Activated T-cell treated with anti-CD3 and anti-CD28 coated beads for 4 hours (primary cell): ENCODE data around the gene WFIKKN1.

Experiments
- DNase-seq: peaks from one replicate; pipeline ENCODE4 v3.0.0-alpha.2; 2020

Gene WFIKKN1, protein sequence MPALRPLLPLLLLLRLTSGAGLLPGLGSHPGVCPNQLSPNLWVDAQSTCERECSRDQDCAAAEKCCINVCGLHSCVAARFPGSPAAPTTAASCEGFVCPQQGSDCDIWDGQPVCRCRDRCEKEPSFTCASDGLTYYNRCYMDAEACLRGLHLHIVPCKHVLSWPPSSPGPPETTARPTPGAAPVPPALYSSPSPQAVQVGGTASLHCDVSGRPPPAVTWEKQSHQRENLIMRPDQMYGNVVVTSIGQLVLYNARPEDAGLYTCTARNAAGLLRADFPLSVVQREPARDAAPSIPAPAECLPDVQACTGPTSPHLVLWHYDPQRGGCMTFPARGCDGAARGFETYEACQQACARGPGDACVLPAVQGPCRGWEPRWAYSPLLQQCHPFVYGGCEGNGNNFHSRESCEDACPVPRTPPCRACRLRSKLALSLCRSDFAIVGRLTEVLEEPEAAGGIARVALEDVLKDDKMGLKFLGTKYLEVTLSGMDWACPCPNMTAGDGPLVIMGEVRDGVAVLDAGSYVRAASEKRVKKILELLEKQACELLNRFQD

DNA sequence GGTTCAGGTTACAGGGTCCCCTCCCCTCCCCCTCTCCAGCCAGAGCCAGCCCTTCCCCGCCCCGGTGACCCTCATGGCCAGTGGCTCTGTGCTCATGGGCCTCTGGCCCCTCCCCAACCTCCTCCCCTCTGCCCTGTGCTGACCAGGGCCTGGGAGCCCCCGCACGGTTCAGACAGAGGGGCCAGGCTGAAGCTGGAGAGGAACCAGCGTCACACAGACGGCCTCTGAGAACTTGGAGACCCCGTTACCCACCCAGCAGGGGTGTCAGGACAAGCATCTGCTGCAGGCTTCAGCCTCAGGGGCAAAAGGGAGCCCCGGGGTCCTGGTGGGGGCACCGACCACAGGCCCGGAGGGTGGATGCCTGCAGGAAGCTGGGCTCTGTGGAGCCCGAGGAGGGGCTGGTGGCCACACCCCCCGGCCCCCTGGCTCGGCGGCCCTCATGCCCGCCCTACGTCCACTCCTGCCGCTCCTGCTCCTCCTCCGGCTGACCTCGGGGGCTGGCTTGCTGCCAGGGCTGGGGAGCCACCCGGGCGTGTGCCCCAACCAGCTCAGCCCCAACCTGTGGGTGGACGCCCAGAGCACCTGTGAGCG lies at the start of gene WFIKKN1:
Gene WFIKKN1, plus strand, starts transcription at position 171 of the 591 bp plus-strand sequence. Its CDS starts 269 bp downstream, at position 440.
- no peak for DNase-seq

DNA sequence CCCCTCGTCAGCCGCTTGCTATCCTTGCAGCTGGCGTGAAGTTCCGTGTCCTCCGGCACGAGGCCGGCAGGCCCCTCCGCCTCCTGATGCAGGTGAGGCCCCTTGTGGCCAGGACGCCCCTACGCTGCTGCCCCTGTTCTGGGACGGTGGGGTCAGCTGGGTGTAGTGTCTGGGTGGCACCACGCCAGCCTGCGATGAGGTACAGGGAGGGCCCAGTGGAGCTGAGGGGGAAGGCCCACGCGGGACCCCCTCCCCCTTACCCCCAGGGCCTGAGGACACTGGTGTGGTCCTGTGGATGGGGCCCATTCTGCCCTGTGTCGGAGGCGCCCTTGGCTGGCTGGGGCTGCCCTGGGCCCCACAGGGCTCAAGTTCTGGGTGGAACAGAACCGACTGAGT lies 48.6 kb upstream of the WFIKKN1 start:
- DNase-seq = no peak

DNA sequence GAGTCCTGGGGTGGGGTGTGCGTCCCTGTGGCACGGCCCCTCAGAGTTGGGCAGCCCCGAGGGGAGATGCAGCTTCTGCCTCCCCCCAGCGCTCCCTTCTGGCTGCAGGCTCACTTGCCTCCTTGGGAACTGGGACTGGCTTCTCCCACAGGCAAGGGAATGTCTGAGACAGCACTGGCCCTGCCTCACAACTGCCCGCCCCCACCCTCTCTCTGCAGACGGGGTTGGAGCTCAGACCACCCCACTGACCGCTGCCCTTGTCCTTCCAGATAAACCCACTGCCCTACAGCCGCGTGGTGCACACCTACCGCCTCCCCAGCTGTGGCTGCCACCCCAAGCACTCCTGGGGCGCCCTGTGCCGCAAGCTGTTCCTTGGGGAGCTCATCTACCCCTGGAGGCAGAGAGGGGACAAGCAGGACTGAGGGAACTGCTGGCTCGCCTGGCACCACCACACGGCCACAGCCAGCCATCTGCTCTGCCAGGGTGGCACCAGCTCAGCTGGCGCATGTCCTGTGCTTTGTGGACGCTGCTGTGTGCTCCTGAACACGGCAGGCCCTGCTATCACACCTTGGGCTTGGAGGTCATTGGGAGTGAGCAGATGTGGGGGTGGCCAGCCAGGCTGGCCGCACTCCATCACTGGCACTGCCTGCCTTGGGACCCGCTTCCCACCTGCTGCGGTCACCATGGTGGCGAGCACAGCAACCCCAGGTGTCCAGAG lies 48.0 kb upstream of the WFIKKN1 start:
- DNase-seq = no peak

DNA sequence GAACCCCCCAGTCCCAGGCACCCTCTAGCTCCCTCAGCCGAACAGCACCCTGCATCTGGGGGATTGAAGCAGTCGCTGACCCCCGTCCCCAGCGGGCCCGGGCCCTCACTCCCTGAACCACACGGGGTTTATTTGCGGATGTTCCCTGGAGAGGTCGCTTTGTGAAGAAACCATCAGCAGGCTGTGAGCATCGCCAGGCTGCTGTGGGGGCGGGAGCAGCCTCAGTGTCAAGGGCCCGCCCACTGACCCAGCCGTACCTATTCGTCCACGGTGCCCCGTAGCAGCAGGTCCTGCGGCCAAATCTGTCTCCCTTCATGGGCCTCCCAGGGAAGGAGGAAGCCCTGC lies 47.3 kb upstream of the WFIKKN1 start:
- no peak for DNase-seq

DNA sequence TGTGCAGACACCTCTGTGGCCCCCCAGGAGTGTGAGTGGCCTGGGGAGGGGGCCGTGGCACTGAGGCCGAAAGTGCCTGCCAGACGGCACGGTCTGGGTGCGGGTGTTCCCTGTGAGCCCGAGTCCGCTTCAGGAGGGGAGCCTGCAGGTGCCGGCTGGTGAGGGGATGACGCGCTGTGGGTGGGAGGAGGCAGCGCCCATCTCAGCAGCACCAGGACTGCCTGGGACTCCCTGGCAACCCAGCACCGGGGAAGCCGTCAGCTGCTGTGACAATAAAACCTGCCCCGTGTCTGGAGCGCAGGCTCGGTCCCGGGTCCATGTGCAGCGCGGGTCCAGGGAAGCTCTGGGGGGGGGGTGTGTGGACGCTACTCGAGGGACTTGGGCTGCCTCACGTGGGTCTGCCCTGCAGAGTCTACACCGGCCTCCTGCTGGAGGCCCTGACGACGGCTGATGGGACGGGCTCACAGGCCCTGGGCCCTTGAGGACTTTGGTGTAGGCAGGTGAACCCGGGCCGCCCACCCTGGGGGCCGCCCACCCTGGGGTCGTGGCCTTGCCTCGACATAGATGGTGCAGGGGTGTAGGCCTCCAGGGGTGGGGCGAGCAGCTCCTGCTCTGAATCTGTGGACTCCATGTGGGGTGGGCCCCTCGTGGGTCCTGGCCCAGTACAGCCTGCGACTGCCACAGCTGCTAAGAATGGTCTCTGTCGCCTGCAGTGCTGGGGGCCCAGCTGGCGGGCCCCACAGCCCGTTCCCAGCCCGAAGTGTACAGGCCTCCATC lies 46.8 kb upstream of the WFIKKN1 start:
- no peak for DNase-seq

DNA sequence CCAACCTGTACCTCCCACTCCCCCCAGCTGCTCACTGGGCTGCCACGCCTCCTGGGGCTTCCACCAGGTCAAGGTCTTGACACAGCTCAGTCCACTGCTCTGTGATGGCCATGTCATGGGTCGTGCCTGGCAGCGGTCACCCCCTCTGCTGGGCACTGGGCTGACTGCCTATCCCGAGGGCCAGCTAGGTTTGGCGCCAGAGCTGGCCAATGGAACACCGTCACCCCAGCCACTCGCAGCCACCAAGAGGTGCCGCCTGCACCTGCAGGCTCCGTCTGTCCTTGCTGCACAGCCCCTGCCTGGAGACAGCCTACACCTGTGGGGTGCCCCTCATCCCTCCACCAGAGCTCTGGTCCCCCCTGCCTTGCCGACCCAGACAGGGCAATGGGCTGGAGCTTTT lies 45.4 kb upstream of the WFIKKN1 start:
- no peak for DNase-seq

DNA sequence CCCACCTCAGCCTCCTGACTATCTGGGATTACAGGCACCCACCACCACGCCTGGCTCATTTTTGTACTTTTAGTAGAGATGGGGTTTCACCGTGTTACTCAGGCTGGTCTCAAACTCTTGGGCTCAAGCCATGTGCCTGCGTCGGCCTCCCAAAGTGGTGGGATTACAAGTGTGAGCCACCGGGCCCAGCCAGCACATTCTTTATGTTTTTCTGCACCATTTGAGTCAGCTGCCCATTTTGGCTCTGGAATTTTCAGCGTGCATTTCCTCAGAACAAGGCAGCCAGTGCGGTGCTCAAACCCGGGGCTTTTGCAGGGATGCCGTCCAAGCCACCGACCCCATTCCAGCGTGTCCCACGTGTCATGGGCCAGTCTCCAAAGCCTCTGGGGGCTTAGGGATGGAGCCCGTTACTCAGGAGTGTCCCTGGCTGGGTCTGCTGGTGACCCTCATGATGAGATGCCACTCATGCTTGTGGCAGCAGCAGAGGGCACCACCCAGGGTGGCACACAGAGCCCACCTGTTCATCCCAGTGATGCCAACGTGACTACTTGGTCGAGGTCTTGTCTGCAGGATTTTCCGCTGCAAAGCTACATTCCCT lies 44.6 kb upstream of the WFIKKN1 start:
- DNase-seq = no peak

DNA sequence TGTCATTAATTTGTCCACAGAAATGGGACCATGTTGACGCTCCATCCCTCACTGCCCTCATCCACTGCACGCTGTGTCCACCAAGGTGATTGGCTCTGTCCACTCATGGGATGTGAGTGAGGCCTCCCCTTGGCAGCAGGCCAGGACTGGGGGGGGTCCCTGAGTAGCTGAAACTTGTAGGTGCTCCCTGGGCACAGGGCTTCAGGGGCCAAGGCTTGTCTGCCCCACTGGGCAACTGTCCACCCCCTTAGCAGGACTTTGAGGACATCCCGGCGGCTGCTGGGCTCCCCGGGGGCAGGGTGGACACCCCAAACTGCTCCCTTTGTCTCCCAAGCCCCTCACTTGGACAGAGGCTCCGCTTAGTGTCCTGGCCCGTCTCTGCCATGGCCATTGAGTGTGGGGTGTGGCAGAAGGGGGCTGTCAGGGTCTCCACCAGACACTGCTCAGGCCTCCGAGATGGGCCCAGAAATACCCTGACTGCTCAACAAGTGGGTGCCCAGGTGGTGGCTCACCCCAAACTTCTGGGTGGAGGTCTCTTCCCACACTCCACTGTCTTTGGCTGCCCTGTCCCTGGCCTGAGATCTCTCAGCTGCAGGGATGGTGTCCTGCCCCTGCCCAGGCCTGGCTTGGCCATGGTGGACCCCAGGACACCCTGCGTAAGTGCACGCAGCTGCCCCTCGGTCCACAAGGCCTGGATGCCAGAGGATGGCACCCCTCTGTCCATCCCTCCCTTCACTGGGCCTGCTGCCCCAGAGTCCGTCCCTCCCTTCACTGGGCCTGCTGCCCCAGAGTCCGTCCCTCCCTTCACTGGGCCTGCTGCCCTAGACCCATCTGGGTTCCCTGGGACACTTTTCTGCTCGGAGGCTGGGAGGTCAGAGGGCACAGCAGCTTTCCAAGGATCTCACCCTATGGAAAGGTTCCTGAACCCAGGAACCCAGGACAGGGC lies 43.9 kb upstream of the WFIKKN1 start:
- DNase-seq = no peak

DNA sequence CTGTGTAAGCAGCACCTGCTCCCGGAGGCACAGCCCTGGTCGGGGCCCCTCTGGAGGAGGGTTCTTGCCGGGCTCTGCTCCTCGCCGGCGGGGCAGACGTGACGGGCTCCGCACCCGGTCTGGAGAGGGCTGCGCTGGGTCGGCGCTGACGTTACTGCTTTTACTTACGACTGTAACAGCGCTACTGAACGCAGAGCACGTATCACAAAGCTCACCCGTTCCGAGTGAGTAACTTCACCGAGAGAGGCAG lies 42.2 kb upstream of the WFIKKN1 start:
- DNase-seq = peak; percentile 51

DNA sequence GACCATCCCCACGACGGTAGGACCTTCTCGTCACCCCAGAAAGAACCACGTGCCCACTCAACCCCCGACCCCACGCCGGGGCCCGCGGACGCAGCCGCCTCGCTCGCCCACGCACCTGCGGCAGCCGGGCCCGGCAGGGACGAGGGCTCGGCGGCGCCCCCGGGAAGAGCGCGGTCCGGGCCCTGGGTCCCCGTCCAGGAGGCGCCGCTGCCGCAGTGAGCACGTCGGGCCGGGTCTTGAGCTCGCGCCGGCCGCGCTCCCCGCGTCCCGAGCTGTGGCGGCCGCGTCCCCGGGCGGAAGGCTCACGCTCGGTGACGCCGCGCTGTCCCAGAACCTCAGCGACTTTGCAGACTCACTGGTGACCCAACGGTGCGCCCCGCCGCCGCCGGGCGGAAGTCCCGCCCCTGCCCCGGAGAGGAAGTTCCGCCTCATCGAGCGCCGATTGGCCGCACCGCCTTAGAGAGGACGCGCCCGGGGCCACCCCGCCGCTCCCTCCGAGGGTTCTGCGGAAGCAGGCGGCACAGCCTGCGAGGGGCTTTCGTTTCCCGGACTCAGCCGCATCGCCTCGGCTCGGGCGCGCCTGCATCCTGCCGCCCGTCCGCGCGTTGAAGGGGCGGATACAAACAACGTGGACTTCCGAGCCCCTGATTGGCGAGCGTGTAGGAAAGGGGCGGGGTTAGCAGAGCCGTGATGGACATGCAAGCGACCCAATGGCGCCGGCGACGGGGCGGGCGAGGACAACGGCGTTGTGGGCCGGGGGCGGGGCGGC lies 41.7 kb upstream of the WFIKKN1 start:
- peak; percentile 98 for DNase-seq

DNA sequence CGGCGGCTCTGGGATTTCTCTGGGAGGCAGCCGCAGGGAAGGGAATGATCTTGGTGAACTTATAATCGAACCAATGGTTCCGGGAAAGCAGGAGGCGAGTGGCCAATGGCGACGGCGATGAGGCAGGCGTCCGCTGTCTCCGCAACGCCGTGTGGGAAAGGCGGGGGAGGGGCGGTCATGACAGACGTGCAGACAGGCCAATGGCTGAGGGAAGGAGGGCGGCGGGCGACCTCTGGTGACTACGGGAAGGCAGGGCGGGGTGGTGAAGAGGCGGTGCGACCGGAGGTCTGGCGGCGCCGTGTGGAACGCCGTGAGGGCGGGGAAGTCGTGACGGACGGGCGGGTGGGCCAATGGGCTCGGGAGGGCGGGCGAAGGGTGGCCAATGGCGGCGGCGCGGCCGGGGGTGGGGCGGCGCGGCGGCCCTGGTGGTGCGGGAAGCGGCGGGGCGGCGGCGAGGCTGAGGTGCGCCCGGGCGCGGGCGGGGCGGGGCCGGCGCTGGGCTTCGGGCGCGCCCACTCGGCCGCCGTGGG lies 41.1 kb upstream of the WFIKKN1 start, which contains the start of gene RAB40C:
Gene RAB40C, plus strand, starts transcription at position 409 of the 530 bp plus-strand sequence. CDS start 226 bp downstream, outside the sequence.
- peak; percentile 99 for DNase-seq

DNA sequence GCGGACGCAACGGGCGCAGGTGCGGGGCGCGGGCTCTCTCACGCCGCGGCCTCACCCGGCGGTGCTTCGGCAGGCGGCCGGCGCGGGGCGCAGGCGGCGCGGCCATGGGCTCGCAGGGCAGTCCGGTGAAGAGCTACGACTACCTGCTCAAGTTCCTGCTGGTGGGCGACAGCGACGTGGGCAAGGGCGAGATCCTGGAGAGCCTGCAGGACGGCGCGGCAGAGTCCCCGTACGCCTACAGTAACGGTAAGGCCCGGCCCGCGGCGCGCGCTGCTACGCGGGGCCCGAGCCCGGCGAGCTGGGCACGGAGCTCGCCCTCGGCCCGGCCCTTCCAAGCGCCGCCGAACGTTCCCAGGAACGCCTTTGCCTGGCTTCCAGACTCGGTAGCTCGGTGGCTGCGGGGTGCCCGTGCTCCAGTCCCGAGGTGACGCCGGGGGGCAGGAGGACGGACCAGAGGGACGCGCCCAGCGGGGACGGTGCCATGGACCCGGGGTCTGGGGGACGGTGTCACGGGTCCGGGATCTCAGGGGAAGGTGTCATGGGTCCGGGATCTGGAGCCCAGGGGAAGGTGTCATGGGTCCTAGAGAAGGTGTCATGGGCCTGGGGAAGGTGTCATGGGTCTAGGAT lies 40.5 kb upstream of the WFIKKN1 start:
- no peak for DNase-seq

DNA sequence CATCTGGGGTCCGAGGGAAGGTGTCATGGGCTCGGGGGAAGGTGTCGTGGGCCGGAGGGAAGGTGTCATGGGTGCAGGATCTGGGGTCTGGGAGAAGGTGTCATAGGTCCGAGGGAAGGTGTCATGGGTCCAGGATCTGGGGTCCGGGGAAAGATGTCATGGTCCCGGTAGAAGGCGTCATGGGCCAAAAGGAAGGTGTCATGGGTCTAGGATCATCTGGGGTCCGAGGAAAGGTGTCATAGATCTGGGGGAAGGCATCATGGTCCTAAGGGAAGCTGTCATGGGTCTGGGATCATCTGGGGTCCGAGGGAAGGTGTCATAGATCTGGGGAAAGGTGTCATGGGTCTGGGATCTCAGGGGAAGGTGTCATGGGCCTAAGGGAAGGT lies 40.0 kb upstream of the WFIKKN1 start:
- DNase-seq = no peak

DNA sequence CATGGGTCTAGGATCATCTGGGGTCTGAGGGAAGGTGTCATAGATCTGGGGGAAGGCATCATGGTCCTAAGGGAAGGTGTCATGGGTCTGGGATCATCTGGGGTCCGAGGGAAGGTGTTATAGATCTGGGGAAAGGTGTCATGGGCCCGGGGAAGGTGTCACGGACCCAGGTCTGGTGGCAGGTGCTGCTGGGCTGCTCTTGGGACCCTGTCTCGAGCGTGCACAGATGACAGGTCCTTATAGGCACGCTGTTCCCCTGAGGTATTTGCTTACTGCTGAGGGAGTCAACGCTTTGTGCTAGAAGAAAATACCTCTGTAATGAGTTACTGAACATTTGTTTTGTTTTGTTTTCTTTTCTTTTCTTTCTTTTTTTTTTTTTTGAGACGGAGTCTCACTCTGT lies 39.6 kb upstream of the WFIKKN1 start:
- DNase-seq = no peak

DNA sequence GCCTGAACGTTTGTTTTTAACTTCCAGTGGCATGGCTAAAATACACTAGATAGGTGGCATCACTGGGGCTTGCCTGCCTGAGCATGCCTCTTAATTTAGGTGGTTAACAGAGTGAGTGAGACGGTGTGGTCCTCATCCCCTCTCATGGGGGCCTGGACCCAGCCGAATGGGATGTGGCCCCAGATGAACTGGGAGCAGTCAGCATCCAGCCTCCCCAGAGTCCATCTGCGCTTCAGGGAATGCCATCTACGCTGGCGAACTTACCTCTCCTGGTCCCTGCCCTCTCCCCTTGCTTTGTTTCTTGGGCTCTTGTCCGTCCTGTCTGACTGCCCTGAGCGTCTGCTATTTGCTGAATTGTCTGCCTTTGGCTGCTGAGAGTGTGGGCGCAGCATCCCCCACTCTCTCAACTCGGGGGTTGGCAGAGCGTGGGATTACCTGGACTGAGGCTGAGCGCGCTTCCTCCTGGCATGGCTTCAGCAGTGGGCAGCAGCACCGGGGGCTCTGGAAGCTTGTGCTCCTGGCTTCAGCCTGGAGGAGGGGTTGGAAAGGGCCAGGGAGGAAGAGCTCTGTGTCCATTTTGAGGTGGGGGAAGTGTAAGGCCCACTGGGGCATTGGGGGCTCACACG lies 38.8 kb upstream of the WFIKKN1 start:
- no peak for DNase-seq

DNA sequence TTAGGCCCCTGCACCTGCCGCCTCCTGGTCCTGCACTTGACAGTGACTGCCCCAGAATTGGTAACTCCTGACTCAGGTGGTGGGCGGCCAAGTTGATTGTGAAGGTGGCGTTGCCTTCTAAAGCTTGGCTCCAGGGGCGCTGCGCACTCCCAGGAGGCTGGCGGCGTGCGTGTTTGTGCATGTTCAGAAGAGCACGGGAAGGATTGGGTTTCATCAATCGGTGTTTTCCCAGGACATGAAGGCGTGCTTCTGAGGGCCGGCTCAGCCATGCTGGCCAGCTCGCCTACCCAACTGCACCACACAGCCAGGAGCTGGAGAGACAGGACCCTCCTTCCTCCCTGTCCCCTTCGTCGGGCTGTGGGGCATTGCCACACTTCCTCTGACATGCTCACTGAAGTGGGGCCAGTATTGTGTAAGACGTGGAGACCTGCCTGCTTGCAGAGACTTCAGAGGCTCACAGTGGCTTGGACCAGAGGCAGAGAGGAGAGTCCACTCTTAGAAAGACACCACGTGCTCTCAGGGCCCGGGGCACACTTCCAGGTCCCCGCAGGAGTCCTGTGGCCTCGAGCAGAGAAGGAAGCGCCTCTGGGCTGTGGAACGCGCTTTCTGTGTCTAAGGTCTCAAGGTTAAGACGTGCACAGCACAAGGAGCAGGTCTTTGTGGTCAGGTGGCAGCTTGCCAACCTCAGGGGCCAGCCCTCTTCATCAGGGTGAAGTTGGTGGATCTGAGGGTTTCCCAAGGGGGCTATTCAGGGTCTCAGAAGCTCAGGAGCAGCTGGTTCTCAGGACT lies 38.1 kb upstream of the WFIKKN1 start:
- DNase-seq = no peak

DNA sequence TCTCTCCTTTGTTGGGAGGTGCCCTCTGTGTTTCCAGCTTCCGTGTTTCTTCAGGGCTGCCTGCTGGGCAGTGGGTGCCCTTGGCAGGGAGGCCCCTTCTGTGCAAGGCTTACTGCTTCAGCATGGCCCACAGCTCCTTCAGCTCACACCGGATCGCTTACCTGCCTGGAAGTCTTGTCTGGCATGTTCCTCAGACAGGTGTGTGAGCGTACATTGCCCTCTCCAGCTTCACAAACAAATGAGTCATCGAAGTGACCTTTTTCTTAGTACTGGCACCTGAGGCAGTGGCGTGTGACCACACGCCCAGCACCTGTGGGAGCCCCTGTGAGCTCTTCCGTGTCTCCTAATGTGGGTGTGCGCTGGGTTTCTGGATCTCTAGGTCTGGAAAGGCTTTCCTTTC lies 37.4 kb upstream of the WFIKKN1 start:
- DNase-seq = no peak

DNA sequence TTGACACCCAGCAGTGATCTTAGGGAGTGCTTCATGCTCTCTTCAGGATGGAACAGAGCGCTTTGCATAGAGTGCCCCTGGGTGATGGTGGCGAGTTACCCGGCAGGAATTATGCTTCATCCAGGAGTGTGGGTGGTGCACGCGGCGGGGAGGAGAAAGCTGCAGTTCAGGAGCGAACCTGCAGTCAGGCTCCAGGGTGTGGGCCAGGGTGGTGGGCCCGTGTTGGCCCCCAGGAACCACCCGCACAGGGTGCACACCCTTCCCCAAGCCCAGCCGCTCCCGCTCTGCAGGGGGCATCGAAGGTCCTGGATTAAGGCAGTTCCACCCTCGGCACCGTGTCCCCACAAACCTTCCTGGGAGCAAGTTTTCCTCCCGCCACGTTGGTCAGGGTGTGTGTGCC lies 37.0 kb upstream of the WFIKKN1 start:
- no peak for DNase-seq

DNA sequence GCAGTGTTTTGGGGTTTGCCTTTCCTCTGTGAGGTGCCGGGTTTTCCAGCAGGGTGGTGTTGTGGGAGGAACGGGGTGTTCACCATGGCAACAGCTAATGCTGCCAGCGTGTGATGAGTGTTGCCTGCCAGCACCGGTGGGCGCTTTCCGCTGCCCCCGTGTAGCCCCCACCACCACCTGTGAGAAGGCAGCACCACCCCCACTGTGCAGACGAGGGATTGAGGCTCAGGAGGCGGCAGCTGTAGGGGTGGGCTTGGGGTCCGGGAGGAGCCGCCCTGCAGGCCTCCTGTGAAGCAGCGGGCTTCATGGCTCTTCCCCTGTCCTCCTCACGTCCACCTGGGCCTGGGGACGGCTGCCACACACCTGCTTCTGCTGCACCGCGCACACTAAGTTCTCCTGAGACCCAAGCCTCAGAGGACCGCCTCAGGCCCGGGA lies 35.7 kb upstream of the WFIKKN1 start:
- no peak for DNase-seq
